Omental fat pad (tissue), 4 donors: ENCODE results near the gene PCED1B. TPM values are rescaled to one million over a fixed set of nuclear protein-coding genes. Genes with fewer than 3 reads are reported as not detected.

Experiments used
- ATAC-seq: fragments of 150-250 bp; one replicate; pipeline ENCODE4 v1.9.1; 2016; ENCODE audit warnings: mild to moderate bottlenecking, moderate library complexity; ENCODE audit not compliant: low FRiP score
- DNase-seq: peaks from one replicate; pipeline ENCODE4 v3.0.0-alpha.2; 2019; ENCODE audit warnings: low spot score
- CTCF ChIP-seq, 3 donors: fragments of 450-650 bp; IDR thresholded peaks; one replicate each; pipeline ENCODE4 v1.5.1; 2016 to 2017; ENCODE audit warnings: antibody characterized with exemption in 3 of 3, mild to moderate bottlenecking in 3 of 3, moderate library complexity in 2 of 3
- total RNA-seq, 4 donors: library from RNA; depleted of rRNA; stranded (reverse); fragments of >200 nt; gene quantifications; one replicate each; pipeline ENCODE4 v1.1.0, GENCODE V29; 2016

The PCED1B gene
- total RNA-seq: 1 to 10 TPM; 1.9 to 5.7 (median 3.8) TPM

DNA sequence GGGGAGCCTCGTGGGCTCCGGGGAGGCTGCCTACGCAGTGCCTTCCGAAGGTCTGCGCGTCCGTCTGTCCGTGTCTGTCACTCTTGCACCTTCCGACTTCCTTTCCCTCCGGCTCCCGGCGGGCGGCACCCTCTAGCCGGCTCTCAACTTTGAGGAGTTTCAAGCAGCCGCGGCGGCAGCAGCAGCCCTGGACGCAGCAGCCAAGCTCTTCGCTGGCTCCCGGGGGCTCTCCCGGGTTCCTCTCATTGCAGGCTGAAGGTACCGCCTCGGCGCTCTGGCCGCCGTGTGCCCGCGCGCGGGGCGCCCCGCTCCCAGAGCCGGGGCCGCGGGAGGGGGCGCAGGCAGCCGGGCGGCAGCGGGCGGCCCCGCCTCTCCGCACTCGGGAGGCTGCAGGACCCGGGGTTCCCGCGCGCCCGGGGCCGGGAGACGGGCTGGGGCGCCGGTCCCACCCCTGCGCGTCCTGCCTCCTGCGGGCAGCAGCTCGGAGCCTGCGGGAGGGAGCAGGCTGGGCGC lies at the start of gene PCED1B, which contains the start of gene AMIGO2:
Gene PCED1B, plus strand, starts transcription at position 154 of the 513 bp plus-strand sequence. CDS start 155,443 bp downstream, outside the sequence.
Gene AMIGO2, minus strand, starts transcription at position 492 of the 513 bp plus-strand sequence. CDS start 957 bp downstream, outside the sequence.
- DNase-seq (no peak), ATAC-seq (peak; percentile 37)
- TF ChIP-seq CTCF (IDR thresholded peaks at IDR 0.05): no peak

- ATAC-seq (no peak), DNase-seq (no peak)
- TF ChIP-seq CTCF (IDR thresholded peaks at IDR 0.05): no peak
These were observed 49.5 kb upstream of the PCED1B start for GRCh38 chr12:47029903-47030302.

- DNase-seq (no peak), ATAC-seq (peak; percentile 73)
- no peak for TF ChIP-seq CTCF (IDR thresholded peaks at IDR 0.05)
These were observed 46.8 kb upstream of the PCED1B start for GRCh38 chr12:47032644-47033043.

GRCh38 chr12:47033081-47033480 lies 46.3 kb upstream of the PCED1B start:
- TF ChIP-seq CTCF (IDR thresholded peaks at IDR 0.05): no peak
- peak; percentile 68 for ATAC-seq
- DNase-seq: no peak

GRCh38 chr12:47033789-47034555 lies 45.4 kb upstream of the PCED1B start:
- TF ChIP-seq CTCF (IDR thresholded peaks at IDR 0.05): no peak
- no peak for ATAC-seq
- DNase-seq: no peak

- DNase-seq (no peak), ATAC-seq (no peak)
- TF ChIP-seq CTCF (IDR thresholded peaks at IDR 0.05): no peak
These were observed 44.8 kb upstream of the PCED1B start for GRCh38 chr12:47034661-47035060.

GRCh38 chr12:47035484-47035883 lies 43.9 kb upstream of the PCED1B start:
- TF ChIP-seq CTCF (IDR thresholded peaks at IDR 0.05): no peak
- ATAC-seq: no peak
- DNase-seq: no peak
